ENCODE data around the gene ROBO1. TPM values are rescaled to one million over a fixed set of nuclear protein-coding genes. Genes with fewer than 3 reads are reported as not detected.

ROBO1 gene
- total RNA-seq, 2 donors from 2014 or later, result 7.6 to 19.7 TPM

DNA sequence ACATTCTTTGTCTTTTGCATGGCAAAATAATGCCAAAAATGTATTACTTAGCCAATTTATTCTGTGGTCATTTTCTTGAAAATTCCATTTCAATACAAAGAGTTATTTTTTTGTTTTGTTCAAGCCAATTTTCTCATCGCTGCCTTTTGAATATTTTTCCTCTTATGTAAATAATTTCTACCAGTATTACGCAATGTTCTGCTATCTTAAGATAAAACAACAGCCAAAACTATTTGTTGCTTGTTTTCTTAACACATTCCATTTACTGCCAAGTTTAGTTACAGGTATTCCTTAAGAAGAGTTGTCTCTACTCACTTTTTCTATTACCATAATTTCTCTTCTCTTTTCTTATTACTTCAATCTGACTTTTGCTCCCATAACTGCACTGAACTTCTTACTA is 163.1 kb downstream of the ROBO1 start:
- H3K27me3 ChIP-seq, result no peaks in the 10 kb centered on the region
- H3K36me3 ChIP-seq, result no peaks in the 10 kb centered on the region
- no peaks in the 10 kb centered on the region for H3K4me1 ChIP-seq
- H3K4me3 ChIP-seq, result no peak overlapping the region
- DNase-seq (ENCODE audit: low spot score), result no peak
- no peak overlapping the region for H3K27ac ChIP-seq
- no peaks in the 10 kb centered on the region for H3K9me3 ChIP-seq
- TF ChIP-seq, protein P1, sequence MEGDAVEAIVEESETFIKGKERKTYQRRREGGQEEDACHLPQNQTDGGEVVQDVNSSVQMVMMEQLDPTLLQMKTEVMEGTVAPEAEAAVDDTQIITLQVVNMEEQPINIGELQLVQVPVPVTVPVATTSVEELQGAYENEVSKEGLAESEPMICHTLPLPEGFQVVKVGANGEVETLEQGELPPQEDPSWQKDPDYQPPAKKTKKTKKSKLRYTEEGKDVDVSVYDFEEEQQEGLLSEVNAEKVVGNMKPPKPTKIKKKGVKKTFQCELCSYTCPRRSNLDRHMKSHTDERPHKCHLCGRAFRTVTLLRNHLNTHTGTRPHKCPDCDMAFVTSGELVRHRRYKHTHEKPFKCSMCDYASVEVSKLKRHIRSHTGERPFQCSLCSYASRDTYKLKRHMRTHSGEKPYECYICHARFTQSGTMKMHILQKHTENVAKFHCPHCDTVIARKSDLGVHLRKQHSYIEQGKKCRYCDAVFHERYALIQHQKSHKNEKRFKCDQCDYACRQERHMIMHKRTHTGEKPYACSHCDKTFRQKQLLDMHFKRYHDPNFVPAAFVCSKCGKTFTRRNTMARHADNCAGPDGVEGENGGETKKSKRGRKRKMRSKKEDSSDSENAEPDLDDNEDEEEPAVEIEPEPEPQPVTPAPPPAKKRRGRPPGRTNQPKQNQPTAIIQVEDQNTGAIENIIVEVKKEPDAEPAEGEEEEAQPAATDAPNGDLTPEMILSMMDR (IDR thresholded peaks at IDR 0.05), result no peak

- H3K4me1 ChIP-seq, result no peaks in the 10 kb centered on the region
- TF ChIP-seq, protein P1 (IDR thresholded peaks at IDR 0.05), result no peak
- H3K4me3 ChIP-seq, result no peak overlapping the region
- H3K27ac ChIP-seq, result no peak overlapping the region
- no peak for DNase-seq (ENCODE audit: low spot score)
- no peaks in the 10 kb centered on the region for H3K36me3 ChIP-seq
- H3K9me3 ChIP-seq, result no peaks in the 10 kb centered on the region
- H3K27me3 ChIP-seq, result no peaks in the 10 kb centered on the region
These were observed 165.4 kb downstream of the ROBO1 start for GRCh38 chr3:79602385-79602784.

DNA sequence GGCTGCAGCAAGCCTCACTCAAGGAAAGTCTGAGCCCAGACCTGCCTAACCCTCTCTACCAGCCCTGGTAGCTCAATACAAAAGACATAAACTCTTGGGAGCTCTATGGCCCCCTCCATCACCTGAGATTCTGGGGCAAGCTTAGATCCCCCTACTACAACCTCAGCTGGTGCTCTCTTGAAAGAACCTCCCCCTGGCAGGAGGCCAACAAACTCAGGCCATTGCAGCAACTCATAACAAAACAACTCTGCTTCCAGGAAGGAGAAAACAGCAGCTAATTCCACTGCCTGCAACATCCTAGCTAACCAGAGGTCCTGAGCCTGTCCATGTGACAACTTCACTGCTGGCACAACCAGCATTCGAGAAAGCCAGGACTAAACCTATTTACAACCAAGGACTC is 169.2 kb downstream of the ROBO1 start:
- Histone ChIP-seq H3K9me3 (no peaks in the 10 kb centered on the region), H3K4me3 (no peak overlapping the region), H3K4me1 (no peaks in the 10 kb centered on the region), H3K27me3 (no peaks in the 10 kb centered on the region), H3K36me3 (no peaks in the 10 kb centered on the region), H3K27ac (no peak overlapping the region)
- no peak for DNase-seq (ENCODE audit: low spot score)
- TF ChIP-seq, protein P1 (IDR thresholded peaks at IDR 0.05), result no peak

DNA sequence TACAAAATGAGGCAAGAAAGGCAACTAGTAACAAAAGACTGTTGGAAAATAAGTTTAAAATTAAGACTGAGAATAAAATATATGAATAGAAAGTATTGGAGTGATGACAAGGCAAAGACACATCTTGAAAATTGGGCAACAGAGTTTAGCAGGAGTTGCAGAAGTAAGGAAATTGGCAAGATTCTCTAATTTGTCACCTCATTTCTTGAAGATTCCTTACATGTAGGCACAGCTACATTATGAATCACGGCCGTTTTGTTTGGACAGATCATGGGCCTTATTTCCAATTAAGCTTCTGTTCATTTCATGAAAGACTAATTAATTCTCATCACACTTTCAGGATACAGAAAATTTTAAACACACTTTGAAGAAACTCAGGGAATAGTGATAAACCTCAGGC is 170.1 kb downstream of the ROBO1 start:
- DNase-seq (ENCODE audit: low spot score), result no peak

DNA sequence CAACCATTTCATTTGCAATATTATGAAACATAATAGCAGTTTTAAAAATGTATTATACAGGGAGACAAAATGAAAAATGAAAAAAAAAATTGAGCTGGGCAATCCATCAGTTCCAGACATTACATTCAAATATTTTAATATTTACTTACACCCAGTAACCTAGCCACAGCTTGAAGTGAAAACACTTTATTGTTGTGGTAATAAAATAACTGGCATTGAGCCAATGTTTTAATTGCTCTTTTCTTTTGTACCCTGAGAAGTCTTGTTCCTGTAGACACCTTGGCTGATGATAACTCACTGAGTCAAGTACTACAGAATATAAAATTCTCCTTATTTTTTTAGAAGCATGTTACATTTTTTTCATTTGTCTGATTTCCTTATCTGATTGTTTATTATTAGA is 180.6 kb downstream of the ROBO1 start:
- TF ChIP-seq, protein P1 (IDR thresholded peaks at IDR 0.05), result no peak
- Histone ChIP-seq H3K27me3 (no peaks in the 10 kb centered on the region), H3K27ac (no peak overlapping the region), H3K9me3 (no peaks in the 10 kb centered on the region), H3K4me1 (no peaks in the 10 kb centered on the region), H3K36me3 (no peaks in the 10 kb centered on the region), H3K4me3 (no peak overlapping the region)
- DNase-seq (ENCODE audit: low spot score), result no peak

More for the DNA sequence above, 170.1 kb downstream of the ROBO1 start:
- Histone ChIP-seq H3K4me1 (no peaks in the 10 kb centered on the region), H3K4me3 (no peak overlapping the region), H3K9me3 (no peaks in the 10 kb centered on the region), H3K27me3 (no peaks in the 10 kb centered on the region), H3K27ac (no peak overlapping the region), H3K36me3 (no peaks in the 10 kb centered on the region)
- TF ChIP-seq, protein P1 (IDR thresholded peaks at IDR 0.05), result no peak

DNA sequence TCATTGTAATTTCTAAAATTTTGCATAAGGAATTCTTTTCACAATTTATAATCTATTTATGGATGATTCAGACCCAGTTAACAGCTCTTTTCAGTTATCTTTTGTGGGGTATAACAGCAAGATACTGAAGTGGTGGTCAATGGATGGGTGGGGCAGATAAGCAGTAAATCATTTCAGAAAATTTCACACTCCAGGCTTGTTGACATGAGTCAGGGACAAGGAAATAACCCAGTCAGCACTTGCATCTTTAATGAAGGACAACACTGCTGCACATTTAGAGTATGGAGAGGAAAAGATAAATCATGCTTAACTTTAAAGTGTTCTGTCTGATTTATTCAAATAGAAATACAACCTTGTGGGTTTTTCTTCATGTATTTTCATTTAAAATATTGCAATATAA is 181.6 kb downstream of the ROBO1 start:
- Histone ChIP-seq H3K4me1 (no peaks in the 10 kb centered on the region), H3K27ac (no peak overlapping the region), H3K9me3 (no peaks in the 10 kb centered on the region), H3K36me3 (no peaks in the 10 kb centered on the region), H3K4me3 (no peak overlapping the region), H3K27me3 (no peaks in the 10 kb centered on the region)
- TF ChIP-seq, protein P1 (IDR thresholded peaks at IDR 0.05), result no peak
- DNase-seq (ENCODE audit: low spot score), result no peak

All from right atrium auricular region (tissue), 2 donors.